ENCODE measurements around the gene PLA2G5.

DNA sequence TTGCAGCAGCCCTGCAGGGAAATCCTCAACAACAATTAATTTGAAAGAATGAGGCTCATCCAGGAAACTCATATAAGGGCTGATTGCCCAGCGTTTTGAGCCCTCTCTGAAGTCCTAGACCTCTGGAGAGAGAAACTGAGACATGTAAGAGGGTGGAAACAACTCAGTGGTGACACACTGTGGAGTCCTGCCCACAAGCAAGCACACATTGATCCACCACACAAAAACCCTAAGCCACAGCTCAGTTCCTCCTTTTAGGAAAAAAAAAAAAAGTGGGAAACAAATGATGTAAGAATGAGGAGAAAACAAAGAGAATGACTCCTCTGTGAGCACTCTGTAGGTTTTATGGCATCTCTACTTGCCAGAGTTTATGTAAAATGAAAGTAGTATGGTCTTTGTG is 22.9 kb upstream of the PLA2G5 start:
- TF ChIP-seq CTCF (IDR thresholded peaks at IDR 0.05) (no peak), POLR2A (IDR thresholded peaks at IDR 0.05) (no peak)
